GM12892 (cell line): Measurements from ENCODE around the gene GNAQ. TPM values are rescaled to one million over a fixed set of nuclear protein-coding genes. Genes with fewer than 3 reads are reported as not detected.
"Not testable (repeated sequence)": the region's sequence is repeated elsewhere in the genome, so short reads cannot be mapped to it uniquely, and the experiment has no call there.

Experiments
- DNase-seq: peaks from one replicate; pipeline ENCODE4 v3.0.0; 2011; ENCODE audit not compliant: insufficient read length
- FAIRE-seq: peaks from 2 replicates; lab custom pipeline; 2011; peaks lifted over from hg19 to GRCh38; lab: Jason Lieb, UNC
- POLR2A ChIP-seq: IDR thresholded peaks from 2 replicates; pipeline ENCODE4 v1.6.1; 2011; ENCODE audit warnings: low read depth, low read length, control low read depth
- POLR2AphosphoS5 ChIP-seq: IDR thresholded peaks from 2 replicates; pipeline ENCODE4 v1.6.1; 2011; ENCODE audit warnings: low read depth, low read length, control low read depth
- TAF1 ChIP-seq: IDR thresholded peaks from 2 replicates; pipeline ENCODE4 v1.6.1; 2011; ENCODE audit warnings: low read depth, mild to moderate bottlenecking, control low read depth, low read length, borderline replicate concordance
- polyA plus RNA-seq: library from polyadenylated mRNA; unstranded; fragments of >200 nt; gene quantifications from one replicate; pipeline ENCODE4 v1.2.1, GENCODE V29; 2012; ENCODE audit warnings: missing spikeins, inconsistent platforms; ENCODE audit not compliant: missing spikeins

Gene GNAQ
- 0.21 TPM for polyA plus RNA-seq

GRCh38 chr9:78031444-78031892 lies at the start of gene GNAQ:
Gene GNAQ (minus strand): TSS chr9:78031811. CDS start chr9:78031235, 576 bp downstream.
- no peak for FAIRE-seq
- no peak for TF ChIP-seq POLR2A
- TF ChIP-seq TAF1 = no peak
- no peak for TF ChIP-seq POLR2AphosphoS5

GRCh38 chr9:78074385-78075291 lies 43.0 kb upstream of the GNAQ start:
- no peak for FAIRE-seq
- TF ChIP-seq POLR2AphosphoS5 (no peak), POLR2A (no peak), TAF1 (no peak)
- DNase-seq = no peak

More at GRCh38 chr9:78031444-78031892, at the start of gene GNAQ:
- peak; percentile 7 for DNase-seq

DNA sequence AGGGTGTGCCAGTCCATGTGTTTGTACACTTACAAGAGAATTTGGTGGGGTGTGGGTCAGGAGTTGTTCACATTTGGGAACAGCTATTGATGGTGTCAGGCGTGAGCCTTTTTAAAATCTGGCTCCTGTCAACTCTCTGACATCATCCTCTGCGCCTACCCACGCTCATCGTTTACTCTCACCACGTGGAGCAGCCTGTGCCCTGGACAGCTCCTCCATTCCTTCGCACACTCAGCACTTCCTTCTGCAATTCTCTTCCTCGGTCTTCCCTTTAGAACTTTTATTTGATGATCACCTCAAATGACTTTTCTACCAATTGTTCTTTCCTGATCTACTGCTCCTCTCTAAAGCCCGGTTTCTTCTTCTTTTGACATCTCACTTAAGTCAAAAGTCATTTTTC lies 42.1 kb upstream of the GNAQ start:
- FAIRE-seq = no peak
- DNase-seq = no peak
- TF ChIP-seq TAF1 = no peak
- TF ChIP-seq POLR2A = no peak
- no peak for TF ChIP-seq POLR2AphosphoS5

- TF ChIP-seq POLR2A (no peak), TAF1 (no peak), POLR2AphosphoS5 (no peak)
- FAIRE-seq = no peak
- DNase-seq = no peak
Observed at GRCh38 chr9:78072586-78073199, 41.1 kb upstream of the GNAQ start.

- no peak for FAIRE-seq
- TF ChIP-seq TAF1 = no peak
- no peak for TF ChIP-seq POLR2A
- no peak for DNase-seq
Observed at GRCh38 chr9:78070521-78070920, 38.9 kb upstream of the GNAQ start.

GRCh38 chr9:78064075-78064474 lies 32.5 kb upstream of the GNAQ start:
- no peak for DNase-seq
- FAIRE-seq = no peak
- TF ChIP-seq POLR2A (no peak), POLR2AphosphoS5 (no peak)

- no peak for TF ChIP-seq POLR2AphosphoS5
- no peak for TF ChIP-seq TAF1
- TF ChIP-seq POLR2A = no peak
- DNase-seq (no peak), FAIRE-seq (no peak)
Observed at GRCh38 chr9:78062710-78063109, 31.1 kb upstream of the GNAQ start.

DNA sequence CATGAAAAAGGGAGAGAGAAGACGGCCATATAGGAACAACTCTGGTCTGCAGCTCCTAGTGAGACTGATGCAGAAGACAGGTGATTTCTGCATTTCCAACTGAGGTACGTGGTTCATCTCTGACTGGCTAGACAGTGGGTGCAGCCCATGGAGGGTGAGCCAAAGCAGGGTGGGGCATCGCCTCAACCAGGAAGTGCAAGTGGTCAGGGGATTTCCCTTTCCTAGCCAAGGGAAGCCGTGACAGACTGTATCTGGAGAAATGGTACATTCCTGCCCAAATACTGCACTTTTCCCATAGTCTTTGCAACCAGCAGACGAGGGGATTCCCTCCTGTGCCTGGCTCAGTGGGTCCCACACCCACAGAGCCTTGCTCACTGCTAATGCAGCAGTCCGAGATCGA lies 22.6 kb upstream of the GNAQ start:
- not testable (repeated sequence) for FAIRE-seq, DNase-seq

DNA sequence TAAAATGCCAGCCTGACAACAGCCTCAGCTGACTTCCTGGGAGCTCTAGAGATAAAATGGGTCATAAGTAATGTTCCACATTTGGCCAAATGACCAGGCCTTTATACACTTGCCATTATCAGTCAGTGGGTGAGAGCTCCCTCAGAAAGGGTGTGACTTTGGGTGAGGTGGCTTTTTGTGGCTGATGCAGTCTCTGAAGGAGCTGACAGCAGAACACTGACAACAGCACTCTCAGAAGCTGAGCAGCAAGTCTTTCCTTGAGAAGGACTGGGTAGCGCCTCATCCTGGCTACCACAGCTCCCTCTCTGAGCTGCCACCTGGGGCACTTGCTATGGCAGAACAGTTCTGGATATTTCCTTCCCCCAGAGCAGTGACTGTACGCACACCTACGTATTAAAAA lies 22.0 kb upstream of the GNAQ start:
- TF ChIP-seq POLR2AphosphoS5 (no peak), POLR2A (no peak), TAF1 (no peak)
- FAIRE-seq (no peak), DNase-seq (no peak)

DNA sequence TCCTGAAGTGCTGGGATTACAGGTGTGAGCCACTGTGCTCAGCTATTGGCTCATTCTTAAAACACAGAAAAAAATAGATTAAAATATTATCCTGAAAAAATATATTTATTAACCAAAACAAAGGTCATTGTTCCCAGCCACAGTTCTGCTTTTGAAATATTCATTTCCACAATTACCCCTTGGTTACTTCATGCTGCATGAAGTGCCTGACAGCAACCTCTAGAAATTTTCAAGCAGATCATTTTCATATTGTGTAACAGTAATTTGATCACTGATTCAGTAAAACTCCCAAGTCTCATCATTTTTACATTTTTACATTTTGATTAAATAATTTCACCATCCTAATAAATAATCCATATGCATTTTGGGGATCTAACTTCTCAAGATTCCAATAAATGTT lies 18.8 kb upstream of the GNAQ start:
- no peak for DNase-seq
- no peak for FAIRE-seq
- TF ChIP-seq POLR2AphosphoS5 (no peak), TAF1 (no peak), POLR2A (no peak)

GRCh38 chr9:78049484-78049883 lies 17.9 kb upstream of the GNAQ start:
- FAIRE-seq (no peak), DNase-seq (no peak)
- no peak for TF ChIP-seq POLR2AphosphoS5
- TF ChIP-seq POLR2A = no peak
- TF ChIP-seq TAF1 = no peak

- FAIRE-seq = no peak
- no peak for TF ChIP-seq POLR2A
- TF ChIP-seq POLR2AphosphoS5 = no peak
- TF ChIP-seq TAF1 = no peak
- DNase-seq = no peak
Observed at GRCh38 chr9:78047106-78047505, 15.5 kb upstream of the GNAQ start.
